ENCODE data around the gene GRK7. TPM values are rescaled to one million over a fixed set of nuclear protein-coding genes. Genes with fewer than 3 reads are reported as not detected.

Gene GRK7
- total and polyA plus RNA-seq, 8 donors: 0.05 TPM; not detected in 7

DNA sequence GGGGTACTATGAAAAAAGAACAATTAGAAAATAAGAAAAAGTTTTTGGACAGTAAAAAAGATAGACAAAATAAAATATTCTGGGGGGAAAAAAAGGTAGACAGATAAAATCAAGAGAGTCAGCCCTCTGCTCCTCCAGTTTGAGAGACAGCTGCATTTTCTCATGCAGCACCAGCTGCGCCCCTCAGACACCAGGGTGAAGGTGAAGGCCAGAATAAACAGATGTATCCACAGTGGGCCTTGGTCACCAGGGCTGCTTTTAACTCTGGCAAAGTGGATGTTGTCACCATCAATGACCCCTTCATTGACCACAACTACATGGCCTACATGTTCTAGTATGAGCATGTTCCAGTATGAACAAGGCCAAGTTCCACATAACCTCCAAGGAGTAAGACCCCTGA lies 39.0 kb upstream of the GRK7 start:
- WGBS, 2 donors: 80 to 88% methylated on average over 1 of the region's 1 CpG

DNA sequence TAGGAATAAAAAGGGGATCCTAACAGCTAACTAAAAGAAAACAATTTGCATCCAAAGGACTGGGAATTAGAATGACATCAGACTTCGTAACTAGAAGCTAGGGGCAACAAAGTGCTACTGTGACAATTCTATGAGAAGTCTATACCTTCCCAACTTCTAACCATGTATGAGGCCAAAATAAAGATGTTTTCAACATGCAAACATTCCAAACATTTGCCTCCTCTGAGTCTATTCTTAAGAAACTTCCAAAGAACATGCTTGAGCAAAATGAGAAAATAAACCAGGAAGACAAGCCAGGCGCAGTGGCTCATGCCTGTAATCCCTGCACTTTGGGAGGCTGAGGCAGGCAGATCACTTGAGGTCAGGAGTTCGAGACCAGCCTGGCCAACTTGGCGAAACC lies 38.2 kb upstream of the GRK7 start:
- H3K4me3 ChIP-seq: no peak overlapping the region
- WGBS, 2 donors: 89 to 94% methylated on average over 4 of the region's 4 CpGs
- no peaks in the 10 kb centered on the region for H3K4me1 ChIP-seq
- H3K9me3 ChIP-seq: no peaks in the 10 kb centered on the region
- intact Hi-C loops (cut with DNase I): no loop called here
- TF ChIP-seq, protein P1, sequence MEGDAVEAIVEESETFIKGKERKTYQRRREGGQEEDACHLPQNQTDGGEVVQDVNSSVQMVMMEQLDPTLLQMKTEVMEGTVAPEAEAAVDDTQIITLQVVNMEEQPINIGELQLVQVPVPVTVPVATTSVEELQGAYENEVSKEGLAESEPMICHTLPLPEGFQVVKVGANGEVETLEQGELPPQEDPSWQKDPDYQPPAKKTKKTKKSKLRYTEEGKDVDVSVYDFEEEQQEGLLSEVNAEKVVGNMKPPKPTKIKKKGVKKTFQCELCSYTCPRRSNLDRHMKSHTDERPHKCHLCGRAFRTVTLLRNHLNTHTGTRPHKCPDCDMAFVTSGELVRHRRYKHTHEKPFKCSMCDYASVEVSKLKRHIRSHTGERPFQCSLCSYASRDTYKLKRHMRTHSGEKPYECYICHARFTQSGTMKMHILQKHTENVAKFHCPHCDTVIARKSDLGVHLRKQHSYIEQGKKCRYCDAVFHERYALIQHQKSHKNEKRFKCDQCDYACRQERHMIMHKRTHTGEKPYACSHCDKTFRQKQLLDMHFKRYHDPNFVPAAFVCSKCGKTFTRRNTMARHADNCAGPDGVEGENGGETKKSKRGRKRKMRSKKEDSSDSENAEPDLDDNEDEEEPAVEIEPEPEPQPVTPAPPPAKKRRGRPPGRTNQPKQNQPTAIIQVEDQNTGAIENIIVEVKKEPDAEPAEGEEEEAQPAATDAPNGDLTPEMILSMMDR (IDR thresholded peaks at IDR 0.05): no peak
- no peaks in the 10 kb centered on the region for H3K27me3 ChIP-seq
- no peaks in the 10 kb centered on the region for H3K36me3 ChIP-seq
- DNase-seq (no peak), ATAC-seq (no peak), FAIRE-seq (no peak)
- no peak overlapping the region for H3K27ac ChIP-seq

More for the DNA sequence above, 39.0 kb upstream of the GRK7 start:
- no peaks in the 10 kb centered on the region for H3K4me1 ChIP-seq
- H3K27ac ChIP-seq: no peak overlapping the region
- TF ChIP-seq, protein P1 (IDR thresholded peaks at IDR 0.05): no peak
- intact Hi-C loops (cut with DNase I): no loop called here
- H3K27me3 ChIP-seq: no peaks in the 10 kb centered on the region
- no peak overlapping the region for H3K4me3 ChIP-seq
- ATAC-seq (no peak), FAIRE-seq (no peak), DNase-seq (no peak)
- no peaks in the 10 kb centered on the region for H3K36me3 ChIP-seq
- H3K9me3 ChIP-seq: no peaks in the 10 kb centered on the region

DNA sequence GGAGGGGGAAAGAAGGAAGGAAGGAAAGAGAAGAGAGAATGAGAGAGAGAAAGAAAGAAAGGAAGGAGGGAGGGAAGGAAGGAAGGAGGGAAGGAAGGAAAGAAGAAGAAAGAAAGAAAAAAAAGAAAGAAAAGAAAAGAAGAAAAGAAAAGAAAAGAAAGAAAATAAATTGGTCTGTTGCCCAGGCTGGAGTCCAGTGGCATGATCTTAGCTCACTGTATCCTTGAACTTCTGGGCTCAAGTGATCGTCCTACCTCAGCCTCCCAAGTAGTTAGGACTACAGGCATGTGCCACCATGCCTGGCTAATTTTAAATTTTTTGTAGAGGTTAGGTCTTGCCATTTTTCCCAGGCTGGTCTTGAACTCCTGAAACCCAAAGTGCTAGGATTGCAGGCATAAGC lies 36.7 kb upstream of the GRK7 start:
- FAIRE-seq (no peak), DNase-seq (no peak), ATAC-seq (no peak)
- TF ChIP-seq, protein P1 (IDR thresholded peaks at IDR 0.05): no peak
- Histone ChIP-seq H3K27me3 (no peaks in the 10 kb centered on the region), H3K27ac (no peak overlapping the region), H3K36me3 (no peaks in the 10 kb centered on the region), H3K9me3 (no peaks in the 10 kb centered on the region), H3K4me3 (no peak overlapping the region), H3K4me1 (no peaks in the 10 kb centered on the region)
- intact Hi-C loops (cut with DNase I): no loop called here
- 50 to 63% methylated on average over 1 of the region's 1 CpG for WGBS, 2 donors

DNA sequence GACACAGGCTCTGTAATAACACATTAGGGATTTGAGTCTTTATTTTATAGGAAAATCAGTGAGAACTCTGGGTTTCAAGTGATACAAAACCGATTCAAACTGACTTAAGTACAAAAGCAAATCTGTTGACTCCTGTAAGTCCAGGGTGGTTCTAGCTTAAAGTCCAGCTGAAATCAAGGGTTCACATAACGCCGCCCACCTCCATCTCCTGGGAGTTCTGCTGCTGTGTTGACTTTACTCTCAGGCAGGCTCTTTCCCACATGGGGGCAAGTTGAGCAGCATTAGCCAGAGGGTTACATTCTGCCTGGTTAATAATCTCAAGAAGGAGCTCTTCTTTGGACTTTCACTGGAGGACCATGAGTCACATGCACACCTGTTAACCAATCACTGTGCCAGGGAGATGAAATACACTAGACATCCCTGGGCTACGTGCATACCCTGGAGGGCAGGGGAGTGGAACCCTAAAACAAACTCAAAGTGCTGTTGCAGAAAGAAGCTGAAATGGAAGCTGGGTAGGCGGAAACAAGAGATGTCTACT lies 34.8 kb upstream of the GRK7 start:
- H3K27me3 ChIP-seq: no peaks in the 10 kb centered on the region
- DNase-seq: no peak
- TF ChIP-seq, protein P1 (IDR thresholded peaks at IDR 0.05): no peak
- intact Hi-C loops (cut with DNase I): no loop called here
- H3K4me3 ChIP-seq: no peak overlapping the region
- H3K4me1 ChIP-seq: no peaks in the 10 kb centered on the region
- FAIRE-seq: no peak
- H3K36me3 ChIP-seq: no peaks in the 10 kb centered on the region
- no peak for ATAC-seq
- WGBS, 2 donors: 75 to 79% methylated on average over 5 of the region's 5 CpGs
- H3K9me3 ChIP-seq: no peaks in the 10 kb centered on the region
- no peak overlapping the region for H3K27ac ChIP-seq

DNA sequence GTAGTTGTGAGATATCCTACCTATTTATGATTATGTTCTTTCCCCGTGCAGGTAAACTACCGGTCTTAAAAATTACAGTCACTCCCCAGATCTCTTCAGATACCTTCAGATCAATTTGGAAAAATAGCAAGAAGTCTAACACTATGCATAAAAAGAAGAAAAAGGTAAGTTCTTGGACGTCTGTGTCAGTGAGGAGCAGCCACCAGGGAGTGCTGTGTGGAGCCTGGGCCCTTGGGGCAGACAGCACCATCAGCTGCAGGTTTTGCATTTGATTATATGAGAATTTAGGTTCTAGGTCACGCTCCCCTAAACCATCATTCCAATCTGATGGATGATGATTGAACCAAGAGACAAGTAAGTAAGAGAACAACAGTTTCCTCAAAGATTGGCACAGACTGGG lies 34.0 kb upstream of the GRK7 start:
- ATAC-seq (no peak), DNase-seq (no peak), FAIRE-seq (no peak)
- Histone ChIP-seq H3K4me1 (no peaks in the 10 kb centered on the region), H3K4me3 (no peak overlapping the region), H3K9me3 (no peaks in the 10 kb centered on the region), H3K27me3 (no peaks in the 10 kb centered on the region), H3K27ac (no peak overlapping the region), H3K36me3 (no peaks in the 10 kb centered on the region)
- WGBS, 2 donors: 77 to 80% methylated on average over 4 of the region's 4 CpGs
- intact Hi-C loops (cut with DNase I): no loop called here
- TF ChIP-seq, protein P1 (IDR thresholded peaks at IDR 0.05): no peak
